ENCODE results near the gene OR2T33. TPM values are rescaled to one million over a fixed set of nuclear protein-coding genes. Genes with fewer than 3 reads are reported as not detected.
"Not testable (repeated sequence)": the region's sequence is repeated elsewhere in the genome, so short reads cannot be mapped to it uniquely, and the experiment has no call there.

The OR2T33 gene
- not detected for total RNA-seq

- Histone ChIP-seq H3K36me3 (no peaks in the 10 kb centered on the region), H3K9me3 (no peaks in the 10 kb centered on the region), H3K4me1 (no peaks in the 10 kb centered on the region), H3K4me3 (no peak within 1 kb of the TSS), H3K27ac (replicated peaks in 1 of 4) (no peak within 1 kb of the TSS), H3K27me3 (no peaks in the 10 kb centered on the region)
- TF ChIP-seq POLR2A (IDR thresholded peaks at IDR 0.05; ENCODE audit: low read depth), result no peak
- no peak for TF ChIP-seq POLR2AphosphoS5 (IDR thresholded peaks at IDR 0.05)
- no peak for TF ChIP-seq CTCF (IDR thresholded peaks at IDR 0.05)
- no peak for TF ChIP-seq EP300 (IDR thresholded peaks at IDR 0.05)
- WGBS, result 30% methylated on average over 1 of the region's 1 CpG
- DNase-seq (ENCODE audit: extremely low spot score), result no peak
- intact Hi-C loops (cut with DNase I), result no loop called here
Measured at GRCh38 chr1:248277876-248278275, at the start of gene OR2T33. TSS of gene OR2T33 (minus strand) at chr1:248277976. CDS start at chr1:248273814, 4,162 bp downstream.

GRCh38 chr1:248324468-248324867, 46.7 kb upstream of the OR2T33 start, which contains the start of gene OR2M7:
TSS of gene OR2M7 (minus strand) at chr1:248324568. CDS start at chr1:248324568, 0 bp downstream.
- Histone ChIP-seq H3K27ac (replicated peaks in 1 of 4) (no peak within 1 kb of the TSS), H3K27me3 (no peaks in the 10 kb centered on the region), H3K36me3 (no peaks in the 10 kb centered on the region), H3K9me3 (no peaks in the 10 kb centered on the region), H3K4me1 (no peaks in the 10 kb centered on the region), H3K4me3 (no peak within 1 kb of the TSS)
- TF ChIP-seq POLR2AphosphoS5 (IDR thresholded peaks at IDR 0.05), result no peak
- TF ChIP-seq POLR2A (IDR thresholded peaks at IDR 0.05; ENCODE audit: low read depth), result no peak
- no peak for TF ChIP-seq CTCF (IDR thresholded peaks at IDR 0.05)
- TF ChIP-seq EP300 (IDR thresholded peaks at IDR 0.05), result no peak
- WGBS, result 79% methylated on average over 1 of the region's 1 CpG
- DNase-seq (ENCODE audit: extremely low spot score), result no peak
- intact Hi-C loops (cut with DNase I), result no loop called here

GRCh38 chr1:248316796-248317195, 39.0 kb upstream of the OR2T33 start:
- Histone ChIP-seq H3K27ac (replicated peaks in 1 of 4) (no peak overlapping the region), H3K4me1 (no peaks in the 10 kb centered on the region), H3K4me3 (no peak overlapping the region), H3K36me3 (no peaks in the 10 kb centered on the region), H3K27me3 (no peaks in the 10 kb centered on the region), H3K9me3 (peaks cover 0 to 13% (median 3%) of the 10 kb centered on the region in 4 donors)
- no peak for DNase-seq (ENCODE audit: extremely low spot score)
- intact Hi-C loops (cut with DNase I), result no loop called here
- 76% methylated on average over 9 of the region's 11 CpGs for WGBS
- TF ChIP-seq POLR2AphosphoS5 (IDR thresholded peaks at IDR 0.05) (no peak), EP300 (IDR thresholded peaks at IDR 0.05) (no peak), CTCF (IDR thresholded peaks at IDR 0.05) (no peak), POLR2A (IDR thresholded peaks at IDR 0.05; ENCODE audit: low read depth) (no peak)

GRCh38 chr1:248306740-248307139, 29.0 kb upstream of the OR2T33 start:
- H3K4me3 ChIP-seq; intact Hi-C loops (cut with DNase I); DNase-seq (ENCODE audit: extremely low spot score); H3K4me1 ChIP-seq; H3K9me3 ChIP-seq; H3K36me3 ChIP-seq; H3K27ac ChIP-seq (replicated peaks in 1 of 4); H3K27me3 ChIP-seq: not testable (repeated sequence)
- WGBS, result 72% methylated on average over 10 of the region's 15 CpGs

GRCh38 chr1:248306103-248306502, 28.3 kb upstream of the OR2T33 start:
- intact Hi-C loops (cut with DNase I), result no loop called here
- TF ChIP-seq POLR2A (IDR thresholded peaks at IDR 0.05; ENCODE audit: low read depth), result no peak
- TF ChIP-seq CTCF (IDR thresholded peaks at IDR 0.05), result no peak
- TF ChIP-seq POLR2AphosphoS5 (IDR thresholded peaks at IDR 0.05), result no peak
- no peak for TF ChIP-seq EP300 (IDR thresholded peaks at IDR 0.05)
- no peaks in the 10 kb centered on the region for H3K27me3 ChIP-seq

GRCh38 chr1:248305672-248306071, 27.9 kb upstream of the OR2T33 start:
- intact Hi-C loops (cut with DNase I); H3K27me3 ChIP-seq; H3K9me3 ChIP-seq; H3K36me3 ChIP-seq; H3K4me3 ChIP-seq; H3K27ac ChIP-seq (replicated peaks in 1 of 4); DNase-seq (ENCODE audit: extremely low spot score); H3K4me1 ChIP-seq: not testable (repeated sequence)
- WGBS, result 82% methylated on average over 8 of the region's 9 CpGs

More at GRCh38 chr1:248306103-248306502, 28.3 kb upstream of the OR2T33 start:
- Histone ChIP-seq H3K27ac (replicated peaks in 1 of 4) (no peak overlapping the region), H3K4me3 (no peak overlapping the region), H3K4me1 (no peaks in the 10 kb centered on the region), H3K36me3 (no peaks in the 10 kb centered on the region), H3K9me3 (no peaks in the 10 kb centered on the region)
- no peak for DNase-seq (ENCODE audit: extremely low spot score)
- WGBS, result 77% methylated on average over 14 of the region's 19 CpGs
